ENCODE data around the gene KCNF1.

The KCNF1 gene

DNA sequence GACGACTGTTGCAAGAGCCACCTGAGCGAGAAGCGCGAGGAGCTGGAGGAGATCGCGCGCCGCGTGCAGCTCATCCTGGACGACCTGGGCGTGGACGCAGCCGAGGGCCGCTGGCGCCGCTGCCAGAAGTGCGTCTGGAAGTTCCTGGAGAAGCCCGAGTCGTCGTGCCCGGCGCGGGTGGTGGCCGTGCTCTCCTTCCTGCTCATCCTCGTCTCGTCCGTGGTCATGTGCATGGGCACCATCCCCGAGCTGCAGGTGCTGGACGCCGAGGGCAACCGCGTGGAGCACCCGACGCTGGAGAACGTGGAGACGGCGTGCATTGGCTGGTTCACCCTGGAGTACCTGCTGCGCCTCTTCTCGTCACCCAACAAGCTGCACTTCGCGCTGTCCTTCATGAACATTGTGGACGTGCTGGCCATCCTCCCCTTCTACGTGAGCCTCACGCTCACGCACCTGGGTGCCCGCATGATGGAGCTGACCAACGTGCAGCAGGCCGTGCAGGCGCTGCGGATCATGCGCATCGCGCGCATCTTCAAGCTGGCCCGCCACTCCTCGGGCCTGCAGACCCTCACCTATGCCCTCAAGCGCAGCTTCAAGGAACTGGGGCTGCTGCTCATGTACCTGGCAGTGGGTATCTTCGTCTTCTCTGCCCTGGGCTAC is 1.2 kb downstream of the KCNF1 start:
- peak overlapping the region; percentile 88 for H2AK5ac ChIP-seq (ENCODE audit: low read depth, low read length)
- peaks cover 7 to 12% of the 10 kb centered on the region in 2 donors for H3K9me3 ChIP-seq (replicated peaks in 1 of 2; ENCODE audit: control insufficient read depth in 2 of 2, insufficient read depth in 1 of 2, low read depth in 1 of 2, low read length in 2 of 2)
- peak overlapping the region; percentile 20 for H2BK15ac ChIP-seq (ENCODE audit: low read length)
- H2BK120ac ChIP-seq (ENCODE audit: low read depth, low read length), result no peak overlapping the region
- no peak overlapping the region for H2BK5ac ChIP-seq (ENCODE audit: low read length)
- no CpG with 5 or more reads among the region's 58 CpGs for WGBS, 2 donors (ENCODE audit: extremely low coverage in 2 of 2, insufficient read length in 2 of 2, insufficient replicate concordance in 1 of 2)
- peak overlapping the region; percentile 58 for H3K23ac ChIP-seq (ENCODE audit: low read depth, low read length, poor library complexity)
- no peak overlapping the region for H3K4me3 ChIP-seq (ENCODE audit: low read length in 2 of 2)
- H4K8ac ChIP-seq (ENCODE audit: low read depth, low read length), result no peak overlapping the region
- H3K27ac ChIP-seq (replicated peaks; ENCODE audit: low read length), result no peak overlapping the region
- peak overlapping the region; percentile 97 for H3K14ac ChIP-seq (ENCODE audit: low read length)
- peaks cover 9 to 11% of the 10 kb centered on the region in 2 donors for H3K4me1 ChIP-seq (ENCODE audit: control insufficient read depth in 2 of 2, insufficient read depth in 1 of 2, low read depth in 1 of 2, low read length in 2 of 2)
- no peak overlapping the region for H3K4ac ChIP-seq (ENCODE audit: low read length)
- H3K27me3 ChIP-seq (ENCODE audit: control insufficient read depth in 3 of 3, insufficient read depth in 3 of 3, low read depth in 1 of 3, low read length in 3 of 3), result peaks cover 6 to 35% (median 18%) of the 10 kb centered on the region in 3 experiments
- DNase-seq (ENCODE audit: low spot score), result no peak
- peak overlapping the region; percentile 69 for H2BK12ac ChIP-seq (ENCODE audit: low read length)
- no peak overlapping the region for H3K4me2 ChIP-seq (ENCODE audit: insufficient read depth, low read length, poor library complexity, severe bottlenecking)
- H4K91ac ChIP-seq (ENCODE audit: low read depth, low read length, poor library complexity), result no peak overlapping the region
- H2AFZ ChIP-seq (ENCODE audit: low read length), result no peak overlapping the region
- H3K9ac ChIP-seq (ENCODE audit: low read depth, low read length, poor library complexity), result no peak overlapping the region
- no peaks in the 10 kb centered on the region for H3K36me3 ChIP-seq (replicated peaks in 1 of 2; ENCODE audit: control insufficient read depth in 2 of 2, insufficient read depth in 2 of 2, low read length in 2 of 2)
- H3K18ac ChIP-seq (ENCODE audit: low read length), result peak overlapping the region; percentile 79
- no peaks in the 10 kb centered on the region for H3K79me1 ChIP-seq (ENCODE audit: low read depth, low read length)

DNA sequence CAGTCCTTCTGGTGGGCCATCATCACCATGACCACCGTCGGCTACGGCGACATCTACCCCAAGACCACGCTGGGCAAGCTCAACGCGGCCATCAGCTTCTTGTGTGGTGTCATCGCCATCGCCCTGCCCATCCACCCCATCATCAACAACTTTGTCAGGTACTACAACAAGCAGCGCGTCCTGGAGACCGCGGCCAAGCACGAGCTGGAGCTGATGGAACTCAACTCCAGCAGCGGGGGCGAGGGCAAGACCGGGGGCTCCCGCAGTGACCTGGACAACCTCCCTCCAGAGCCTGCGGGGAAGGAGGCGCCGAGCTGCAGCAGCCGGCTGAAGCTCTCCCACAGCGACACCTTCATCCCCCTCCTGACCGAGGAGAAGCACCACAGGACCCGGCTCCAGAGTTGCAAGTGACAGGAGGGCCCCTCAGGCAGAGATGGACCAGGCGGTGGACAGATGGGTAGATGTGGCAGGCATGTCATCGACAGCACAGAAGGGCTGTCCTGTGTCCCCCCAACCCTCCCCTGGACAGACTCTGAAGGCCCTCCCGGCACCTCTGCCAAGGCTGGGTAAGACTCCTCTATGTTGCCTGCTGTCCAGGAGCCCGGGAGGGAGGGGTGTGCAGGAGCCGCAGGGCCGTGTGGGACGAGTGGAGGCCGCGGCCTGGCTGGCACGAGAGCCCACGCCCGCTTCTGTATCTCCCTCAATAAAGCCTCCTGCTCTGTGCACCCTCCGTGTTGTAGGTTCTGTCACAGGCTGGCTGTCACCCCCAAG is 2.0 kb downstream of the KCNF1 start:
- no CpG with 5 or more reads among the region's 38 CpGs for WGBS, 2 donors (ENCODE audit: extremely low coverage in 2 of 2, insufficient read length in 2 of 2, insufficient replicate concordance in 1 of 2)
- H3K4me3 ChIP-seq (ENCODE audit: low read length in 2 of 2), result no peak overlapping the region
- H3K9me3 ChIP-seq (replicated peaks in 1 of 2; ENCODE audit: control insufficient read depth in 2 of 2, insufficient read depth in 1 of 2, low read depth in 1 of 2, low read length in 2 of 2), result peaks cover 7 to 12% of the 10 kb centered on the region in 2 donors
- H3K4ac ChIP-seq (ENCODE audit: low read length), result no peak overlapping the region
- H4K8ac ChIP-seq (ENCODE audit: low read depth, low read length), result no peak overlapping the region
- H3K18ac ChIP-seq (ENCODE audit: low read length), result peak overlapping the region; percentile 58
- peak overlapping the region; percentile 58 for H3K23ac ChIP-seq (ENCODE audit: low read depth, low read length, poor library complexity)
- peak overlapping the region; percentile 88 for H2AK5ac ChIP-seq (ENCODE audit: low read depth, low read length)
- no peak overlapping the region for H3K27ac ChIP-seq (replicated peaks; ENCODE audit: low read length)
- H2BK120ac ChIP-seq (ENCODE audit: low read depth, low read length), result no peak overlapping the region
- peaks cover 8 to 11% of the 10 kb centered on the region in 2 donors for H3K4me1 ChIP-seq (ENCODE audit: control insufficient read depth in 2 of 2, insufficient read depth in 1 of 2, low read depth in 1 of 2, low read length in 2 of 2)
- no peak overlapping the region for H2BK12ac ChIP-seq (ENCODE audit: low read length)
- peak overlapping the region; percentile 1 for H3K9ac ChIP-seq (ENCODE audit: low read depth, low read length, poor library complexity)
- peaks cover 6 to 35% (median 18%) of the 10 kb centered on the region in 3 experiments for H3K27me3 ChIP-seq (ENCODE audit: control insufficient read depth in 3 of 3, insufficient read depth in 3 of 3, low read depth in 1 of 3, low read length in 3 of 3)
- no peak overlapping the region for H2BK5ac ChIP-seq (ENCODE audit: low read length)
- no peak overlapping the region for H2BK15ac ChIP-seq (ENCODE audit: low read length)
- no peaks in the 10 kb centered on the region for H3K36me3 ChIP-seq (replicated peaks in 1 of 2; ENCODE audit: control insufficient read depth in 2 of 2, insufficient read depth in 2 of 2, low read length in 2 of 2)
- H3K4me2 ChIP-seq (ENCODE audit: insufficient read depth, low read length, poor library complexity, severe bottlenecking), result no peak overlapping the region
- no peaks in the 10 kb centered on the region for H3K79me1 ChIP-seq (ENCODE audit: low read depth, low read length)
- peak overlapping the region; percentile 44 for H3K14ac ChIP-seq (ENCODE audit: low read length)
- H2AFZ ChIP-seq (ENCODE audit: low read length), result no peak overlapping the region
- DNase-seq (ENCODE audit: low spot score), result no peak
- no peak overlapping the region for H4K91ac ChIP-seq (ENCODE audit: low read depth, low read length, poor library complexity)

DNA sequence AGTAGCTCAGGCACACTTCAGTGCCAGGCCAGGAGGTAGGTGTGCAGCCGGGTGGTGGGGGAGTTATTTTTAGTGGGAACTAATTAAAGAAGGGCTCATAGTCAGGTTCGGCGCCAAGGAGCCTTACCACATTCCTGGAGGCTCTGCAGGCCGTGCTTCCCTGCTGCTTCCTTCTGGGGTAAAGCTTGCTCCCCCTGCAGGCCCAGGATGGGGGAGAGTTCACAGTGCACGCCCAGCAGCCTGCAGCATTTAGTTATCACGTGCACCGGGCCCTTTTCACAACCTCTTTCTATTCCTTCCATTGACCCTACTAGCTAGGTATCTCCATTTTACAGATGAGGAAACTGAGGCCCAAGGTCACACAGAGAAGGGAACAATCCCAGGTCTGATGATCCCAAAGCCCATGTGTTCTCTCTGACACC is 2.5 kb downstream of the KCNF1 start:
- Histone ChIP-seq H2BK15ac (ENCODE audit: low read length) (no peak overlapping the region), H2AFZ (ENCODE audit: low read length) (no peak overlapping the region), H3K9ac (ENCODE audit: low read depth, low read length, poor library complexity) (no peak overlapping the region), H3K27me3 (ENCODE audit: control insufficient read depth in 3 of 3, insufficient read depth in 3 of 3, low read depth in 1 of 3, low read length in 3 of 3) (peaks cover 6 to 35% (median 18%) of the 10 kb centered on the region in 3 experiments), H3K23ac (ENCODE audit: low read depth, low read length, poor library complexity) (peak overlapping the region; percentile 48), H3K4me2 (ENCODE audit: insufficient read depth, low read length, poor library complexity, severe bottlenecking) (no peak overlapping the region), H3K14ac (ENCODE audit: low read length) (no peak overlapping the region), H4K91ac (ENCODE audit: low read depth, low read length, poor library complexity) (no peak overlapping the region), H3K18ac (ENCODE audit: low read length) (peak overlapping the region; percentile 41), H4K8ac (ENCODE audit: low read depth, low read length) (no peak overlapping the region), H3K4me1 (ENCODE audit: control insufficient read depth in 2 of 2, insufficient read depth in 1 of 2, low read depth in 1 of 2, low read length in 2 of 2) (peaks cover 8 to 11% of the 10 kb centered on the region in 2 donors), H2BK12ac (ENCODE audit: low read length) (no peak overlapping the region), H3K4ac (ENCODE audit: low read length) (no peak overlapping the region), H3K9me3 (replicated peaks in 1 of 2; ENCODE audit: control insufficient read depth in 2 of 2, insufficient read depth in 1 of 2, low read depth in 1 of 2, low read length in 2 of 2) (peaks cover 7 to 12% of the 10 kb centered on the region in 2 donors), H2BK120ac (ENCODE audit: low read depth, low read length) (no peak overlapping the region), H3K36me3 (replicated peaks in 1 of 2; ENCODE audit: control insufficient read depth in 2 of 2, insufficient read depth in 2 of 2, low read length in 2 of 2) (no peaks in the 10 kb centered on the region), H2AK5ac (ENCODE audit: low read depth, low read length) (no peak overlapping the region), H3K27ac (replicated peaks; ENCODE audit: low read length) (no peak overlapping the region), H3K79me1 (ENCODE audit: low read depth, low read length) (no peaks in the 10 kb centered on the region), H3K4me3 (ENCODE audit: low read length in 2 of 2) (no peak overlapping the region), H2BK5ac (ENCODE audit: low read length) (no peak overlapping the region)
- no CpG with 5 or more reads among the region's 7 CpGs for WGBS, 2 donors (ENCODE audit: extremely low coverage in 2 of 2, insufficient read length in 2 of 2, insufficient replicate concordance in 1 of 2)
- no peak for DNase-seq (ENCODE audit: low spot score)

DNA sequence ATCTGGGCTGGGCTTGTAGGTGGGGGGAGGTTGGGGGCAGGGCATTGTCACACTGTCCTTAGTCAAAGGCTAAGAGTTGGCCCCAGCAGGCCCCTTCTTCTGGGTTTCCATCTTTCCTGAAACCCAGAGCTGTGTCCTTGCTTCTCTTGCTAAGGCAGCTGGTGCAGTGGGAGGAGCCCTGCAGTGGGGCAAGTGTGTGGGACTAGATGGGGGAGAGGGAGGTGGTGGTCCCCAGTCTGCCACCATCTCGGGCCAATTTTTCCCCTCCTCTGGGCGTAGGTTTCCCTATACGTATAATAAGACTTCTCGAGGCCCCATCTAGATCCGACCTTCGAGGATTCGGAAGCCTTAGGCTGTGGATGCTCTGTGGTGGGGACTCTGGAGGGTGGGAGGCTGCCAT is 3.5 kb downstream of the KCNF1 start:
- Histone ChIP-seq H2BK5ac (ENCODE audit: low read length) (no peak overlapping the region), H3K36me3 (replicated peaks in 1 of 2; ENCODE audit: control insufficient read depth in 2 of 2, insufficient read depth in 2 of 2, low read length in 2 of 2) (no peaks in the 10 kb centered on the region), H4K91ac (ENCODE audit: low read depth, low read length, poor library complexity) (no peak overlapping the region), H3K9me3 (replicated peaks in 1 of 2; ENCODE audit: control insufficient read depth in 2 of 2, insufficient read depth in 1 of 2, low read depth in 1 of 2, low read length in 2 of 2) (peaks cover 7 to 12% of the 10 kb centered on the region in 2 donors), H3K4me1 (ENCODE audit: control insufficient read depth in 2 of 2, insufficient read depth in 1 of 2, low read depth in 1 of 2, low read length in 2 of 2) (peaks cover 7 to 10% of the 10 kb centered on the region in 2 donors), H3K4me3 (ENCODE audit: low read length in 2 of 2) (no peak overlapping the region), H3K4ac (ENCODE audit: low read length) (no peak overlapping the region), H4K8ac (ENCODE audit: low read depth, low read length) (no peak overlapping the region), H2BK12ac (ENCODE audit: low read length) (no peak overlapping the region), H2AK5ac (ENCODE audit: low read depth, low read length) (no peak overlapping the region), H3K79me1 (ENCODE audit: low read depth, low read length) (no peaks in the 10 kb centered on the region), H3K4me2 (ENCODE audit: insufficient read depth, low read length, poor library complexity, severe bottlenecking) (no peak overlapping the region), H3K23ac (ENCODE audit: low read depth, low read length, poor library complexity) (peak overlapping the region; percentile 46), H3K27ac (replicated peaks; ENCODE audit: low read length) (no peak overlapping the region), H2BK15ac (ENCODE audit: low read length) (peak overlapping the region; percentile 3), H3K9ac (ENCODE audit: low read depth, low read length, poor library complexity) (no peak overlapping the region), H3K18ac (ENCODE audit: low read length) (peak overlapping the region; percentile 15), H2AFZ (ENCODE audit: low read length) (no peak overlapping the region), H3K27me3 (ENCODE audit: control insufficient read depth in 3 of 3, insufficient read depth in 3 of 3, low read depth in 1 of 3, low read length in 3 of 3) (peaks cover 6 to 35% (median 18%) of the 10 kb centered on the region in 3 experiments), H3K14ac (ENCODE audit: low read length) (no peak overlapping the region), H2BK120ac (ENCODE audit: low read depth, low read length) (no peak overlapping the region)
- DNase-seq (ENCODE audit: low spot score), result no peak
- no CpG with 5 or more reads among the region's 7 CpGs for WGBS, 2 donors (ENCODE audit: extremely low coverage in 2 of 2, insufficient read length in 2 of 2, insufficient replicate concordance in 1 of 2)
